Peyer's patch (tissue), 4 donors: Measurements from ENCODE around the gene CFDP1.

Experiments used
- CTCF ChIP-seq, 6 experiments: fragments of 450-650 bp in 4 of 6; fragments of 200-600 bp in 2 of 6; sonication (generic) in 1 of 6; IDR thresholded peaks; one replicate each; pipeline ENCODE4 v1.5.1; 2017 to 2019; ENCODE audit warnings: antibody characterized with exemption in 6 of 6, mild to moderate bottlenecking in 3 of 6, moderate library complexity in 1 of 6
- POLR2A ChIP-seq, 2 donors: fragments of 450-650 bp; IDR thresholded peaks; one replicate each; pipeline ENCODE4 v1.5.1; 2017; ENCODE audit warnings: antibody characterized with exemption in 2 of 2, mild to moderate bottlenecking in 2 of 2, moderate library complexity in 2 of 2

GRCh38 chr16:75281826-75282225 lies 151.5 kb downstream of the CFDP1 start:
- TF ChIP-seq CTCF (IDR thresholded peaks at IDR 0.05) (no peak), POLR2A (IDR thresholded peaks at IDR 0.05) (no peak)
